Fibroblast of pulmonary artery (primary cell): ENCODE results near the gene TMEM217.

ENCODE experiments used
- DNase-seq: peaks from one replicate; pipeline ENCODE4 v3.0.0-alpha.2; 2010; ENCODE audit warnings: low read depth
- H3K4me3 ChIP-seq: replicated peaks from 2 replicates; pipeline ENCODE4 v1.5.1; 2011; ENCODE audit warnings: low read depth, mild to moderate bottlenecking, control low read depth, low read length, moderate library complexity
- TF ChIP-seq, protein P1 (sequence below): IDR thresholded peaks from 2 replicates; pipeline ENCODE4 v1.5.1; 2011; ENCODE audit warnings: mild to moderate bottlenecking, control low read depth, low read length, inconsistent platforms; ENCODE audit errors: missing control alignments

TMEM217 gene

DNA sequence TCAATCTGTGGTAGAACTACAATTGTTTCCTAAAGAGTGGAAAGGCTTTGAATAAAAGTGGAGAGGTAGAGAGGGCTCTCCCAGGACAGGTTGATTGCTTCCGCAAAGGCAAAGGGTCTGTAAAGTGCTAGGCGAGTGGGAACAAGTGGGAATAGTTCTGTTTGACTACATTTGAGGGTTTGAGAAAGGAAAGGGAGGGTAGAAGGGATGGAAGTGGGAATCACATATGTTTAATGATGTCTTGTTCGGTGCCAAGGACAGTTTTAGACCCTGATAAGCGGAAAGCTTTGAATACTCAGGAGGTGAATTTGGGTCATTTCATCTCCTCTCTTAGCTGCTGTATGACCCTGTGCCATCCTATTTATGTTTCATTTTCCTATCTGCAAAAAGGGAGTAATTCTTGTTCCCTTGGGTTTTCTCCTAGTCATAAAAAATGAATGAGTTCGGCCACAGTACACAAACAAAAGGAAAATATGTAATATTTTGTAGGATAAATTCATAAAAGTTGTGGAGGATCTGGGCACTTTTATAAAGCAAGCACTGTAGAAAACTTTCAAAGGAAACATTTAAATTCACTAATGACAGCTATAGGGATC lies 89.7 kb downstream of the TMEM217 start:
- peak overlapping the region; percentile 62 for H3K4me3 ChIP-seq
- TF ChIP-seq, protein P1, sequence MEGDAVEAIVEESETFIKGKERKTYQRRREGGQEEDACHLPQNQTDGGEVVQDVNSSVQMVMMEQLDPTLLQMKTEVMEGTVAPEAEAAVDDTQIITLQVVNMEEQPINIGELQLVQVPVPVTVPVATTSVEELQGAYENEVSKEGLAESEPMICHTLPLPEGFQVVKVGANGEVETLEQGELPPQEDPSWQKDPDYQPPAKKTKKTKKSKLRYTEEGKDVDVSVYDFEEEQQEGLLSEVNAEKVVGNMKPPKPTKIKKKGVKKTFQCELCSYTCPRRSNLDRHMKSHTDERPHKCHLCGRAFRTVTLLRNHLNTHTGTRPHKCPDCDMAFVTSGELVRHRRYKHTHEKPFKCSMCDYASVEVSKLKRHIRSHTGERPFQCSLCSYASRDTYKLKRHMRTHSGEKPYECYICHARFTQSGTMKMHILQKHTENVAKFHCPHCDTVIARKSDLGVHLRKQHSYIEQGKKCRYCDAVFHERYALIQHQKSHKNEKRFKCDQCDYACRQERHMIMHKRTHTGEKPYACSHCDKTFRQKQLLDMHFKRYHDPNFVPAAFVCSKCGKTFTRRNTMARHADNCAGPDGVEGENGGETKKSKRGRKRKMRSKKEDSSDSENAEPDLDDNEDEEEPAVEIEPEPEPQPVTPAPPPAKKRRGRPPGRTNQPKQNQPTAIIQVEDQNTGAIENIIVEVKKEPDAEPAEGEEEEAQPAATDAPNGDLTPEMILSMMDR, result no peak
- DNase-seq, result no peak

DNA sequence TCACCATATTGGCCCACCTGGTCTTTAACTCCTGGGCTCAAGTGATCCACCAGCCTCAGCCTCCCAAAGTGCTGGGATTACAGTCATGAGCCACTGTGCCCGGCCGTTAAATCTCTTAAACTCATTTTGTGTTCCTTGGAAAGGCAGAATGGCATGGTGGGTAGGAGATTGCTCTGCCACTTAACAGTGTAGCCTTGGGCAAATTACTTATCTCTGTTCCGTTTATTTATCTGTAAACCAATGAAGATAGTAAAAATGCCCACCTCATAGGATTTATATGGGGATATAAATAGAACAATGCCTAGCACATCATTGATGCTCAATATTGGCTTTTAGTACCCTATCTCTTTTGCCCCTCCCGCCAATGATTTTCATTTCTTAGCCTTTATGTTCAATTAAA lies 95.2 kb downstream of the TMEM217 start:
- TF ChIP-seq, protein P1, result no peak
- no peak for DNase-seq
- no peak overlapping the region for H3K4me3 ChIP-seq
